H9 (cell line): ENCODE data around the gene ABHD13. TPM values are rescaled to one million over a fixed set of nuclear protein-coding genes. Genes with fewer than 3 reads are reported as not detected.

Source experiments
- DNase-seq: peaks from one replicate; pipeline ENCODE4 v3.0.0-alpha.2; 2017
- H2AFZ ChIP-seq: one replicate; pipeline ENCODE4 v1.6.1; 2013; ENCODE audit warnings: mild to moderate bottlenecking, low read length, control low read depth, moderate library complexity
- H2AK5ac ChIP-seq: 2 replicates; pipeline ENCODE4 v1.6.1; 2013; ENCODE audit warnings: low read length, control low read depth, mixed read lengths; ENCODE audit not compliant: insufficient read length
- H2BK120ac ChIP-seq: one replicate; pipeline ENCODE4 v1.6.1; 2013; ENCODE audit warnings: low read depth, mild to moderate bottlenecking, low read length, control low read depth, inconsistent platforms; ENCODE audit not compliant: poor library complexity, severe bottlenecking
- H2BK12ac ChIP-seq: 2 replicates; pipeline ENCODE4 v1.6.1; 2013; ENCODE audit warnings: low read length, control low read depth, mixed read lengths, low read depth; ENCODE audit not compliant: insufficient read length
- H2BK15ac ChIP-seq: 2 replicates; pipeline ENCODE4 v1.6.1; 2013; ENCODE audit warnings: low read depth, low read length, control low read depth
- H2BK20ac ChIP-seq: one replicate; pipeline ENCODE4 v1.6.1; 2013; ENCODE audit warnings: low read depth, mild to moderate bottlenecking, low read length, control low read depth, inconsistent platforms; ENCODE audit not compliant: poor library complexity, severe bottlenecking
- H2BK5ac ChIP-seq: 2 replicates; pipeline ENCODE4 v1.6.1; 2013; ENCODE audit warnings: low read length, control low read depth, mixed read lengths; ENCODE audit not compliant: insufficient read length
- H3K14ac ChIP-seq: 2 replicates; pipeline ENCODE4 v1.6.1; 2013; ENCODE audit warnings: low read length, control low read depth; ENCODE audit not compliant: insufficient read depth
- H3K18ac ChIP-seq: 2 replicates; pipeline ENCODE4 v1.6.1; 2013; ENCODE audit warnings: low read depth, mild to moderate bottlenecking, mixed read lengths, low read length, control low read depth; ENCODE audit not compliant: insufficient read length
- H3K23ac ChIP-seq: 2 replicates; pipeline ENCODE4 v1.6.1; 2013; ENCODE audit warnings: low read length, control low read depth, mixed read lengths, low read depth; ENCODE audit not compliant: insufficient read length
- H3K23me2 ChIP-seq: 2 replicates; pipeline ENCODE4 v1.6.1; 2013; ENCODE audit warnings: low read depth, mild to moderate bottlenecking, mixed read lengths, low read length, control low read depth; ENCODE audit not compliant: insufficient read length, poor library complexity, severe bottlenecking
- H3K27ac ChIP-seq: 2 replicates; pipeline ENCODE4 v1.5.1; 2013; ENCODE audit warnings: low read length, control low read depth, mixed read lengths, low read depth; ENCODE audit not compliant: insufficient read length
- H3K27me3 ChIP-seq: 2 replicates; pipeline ENCODE4 v1.6.1; 2013; ENCODE audit warnings: low read length, control low read depth, inconsistent platforms; ENCODE audit not compliant: insufficient read depth
- H3K4ac ChIP-seq: 2 replicates; pipeline ENCODE4 v1.6.1; 2013; ENCODE audit warnings: low read depth, mild to moderate bottlenecking, control low read depth, inconsistent platforms, low read length, moderate library complexity
- H3K4me1 ChIP-seq: 2 replicates; pipeline ENCODE4 v1.6.1; 2013; ENCODE audit warnings: low read length, control low read depth, inconsistent platforms; ENCODE audit not compliant: insufficient read depth
- H3K4me2 ChIP-seq: 2 replicates; pipeline ENCODE4 v1.6.1; 2013; ENCODE audit warnings: low read length, control low read depth, mixed read lengths; ENCODE audit not compliant: insufficient read length, insufficient read depth
- H3K56ac ChIP-seq: 2 replicates; pipeline ENCODE4 v1.6.1; 2013; ENCODE audit warnings: low read depth, mild to moderate bottlenecking, mixed read lengths, low read length, control low read depth; ENCODE audit not compliant: insufficient read length
- H3K79me1 ChIP-seq: 2 replicates; pipeline ENCODE4 v1.6.1; 2013; ENCODE audit warnings: low read depth, mild to moderate bottlenecking, moderate library complexity, low read length, control low read depth, inconsistent platforms; ENCODE audit not compliant: insufficient read depth, poor library complexity, severe bottlenecking
- H3K79me2 ChIP-seq: 2 replicates; pipeline ENCODE4 v1.6.1; 2013; ENCODE audit warnings: low read length, control low read depth, inconsistent platforms; ENCODE audit not compliant: insufficient read depth
- H3K9ac ChIP-seq: 2 replicates; pipeline ENCODE4 v1.6.1; 2013; ENCODE audit warnings: low read length, control low read depth, mixed read lengths; ENCODE audit not compliant: insufficient read length; ENCODE audit errors: extremely low read depth
- H3K9me3 ChIP-seq: one replicate; pipeline ENCODE4 v1.6.1; 2013; ENCODE audit warnings: low read depth, low read length, inconsistent platforms; ENCODE audit not compliant: control insufficient read depth
- H3T11ph ChIP-seq: one replicate; pipeline ENCODE4 v1.6.1; 2013; ENCODE audit warnings: mild to moderate bottlenecking, low read length, control low read depth, inconsistent platforms
- H4K20me1 ChIP-seq: one replicate; pipeline ENCODE4 v1.6.1; 2013; ENCODE audit not compliant: control insufficient read depth, insufficient read length, insufficient read depth
- H4K5ac ChIP-seq: 2 replicates; pipeline ENCODE4 v1.6.1; 2013; ENCODE audit warnings: low read depth, mild to moderate bottlenecking, mixed read lengths, low read length, control low read depth; ENCODE audit not compliant: insufficient read length
- H4K8ac ChIP-seq: replicated peaks from 2 replicates; pipeline ENCODE4 v1.6.1; 2013; ENCODE audit warnings: low read length, control low read depth, mixed read lengths, low read depth; ENCODE audit not compliant: insufficient read length
- H4K91ac ChIP-seq: 2 replicates; pipeline ENCODE4 v1.6.1; 2013; ENCODE audit warnings: low read depth, mild to moderate bottlenecking, moderate library complexity, mixed read lengths, low read length, control low read depth; ENCODE audit not compliant: insufficient read length
- H3K27ac Mint-ChIP-seq, 3 experiments: 2 replicates in 2 of 3; 3 replicates in 1 of 3; pipeline ENCODE4 v1.8.0; 2020 to 2021; ENCODE audit warnings: mixed read lengths in 3 of 3, mild to moderate bottlenecking in 1 of 3, moderate library complexity in 1 of 3
- H3K27me3 Mint-ChIP-seq: 2 replicates; pipeline ENCODE4 v1.8.0; 2021; ENCODE audit warnings: low read depth, mild to moderate bottlenecking, moderate library complexity, mixed read lengths
- H3K36me3 Mint-ChIP-seq, 3 experiments: 2 replicates in 2 of 3; 3 replicates in 1 of 3; pipeline ENCODE4 v1.8.0; 2020 to 2021; ENCODE audit warnings: low read depth in 3 of 3, mixed read lengths in 3 of 3; ENCODE audit not compliant: insufficient read depth in 1 of 3
- H3K4me1 Mint-ChIP-seq, 2 experiments: 2 replicates each; pipeline ENCODE4 v1.8.0; 2020; ENCODE audit warnings: mixed read lengths in 2 of 2
- H3K4me3 Mint-ChIP-seq, 2 experiments: 2 replicates in 1 of 2; 3 replicates in 1 of 2; pipeline ENCODE4 v1.8.0; 2020 to 2021; ENCODE audit warnings: mild to moderate bottlenecking in 2 of 2, mixed read lengths in 2 of 2, moderate library complexity in 1 of 2
- H3K9me3 Mint-ChIP-seq, 2 experiments: 2 replicates in 1 of 2; 3 replicates in 1 of 2; pipeline ENCODE4 v1.8.0; 2020; ENCODE audit warnings: mild to moderate bottlenecking in 2 of 2, mixed read lengths in 2 of 2, moderate library complexity in 1 of 2
- WGBS: extraction: QIAGEN DNeasy Blood & Tissue Kit; methylation state at CpG from one replicate; pipeline ENCODE4 v1.1.7; 2013; ENCODE audit warnings: missing lambda C conversion rate, low lambda C conversion rate, mixed read lengths; ENCODE audit not compliant: insufficient read length; ENCODE audit errors: extremely low coverage; 5-methylcytosine and 5-hydroxymethylcytosine counted together
- total RNA-seq: library from RNA; stranded (reverse); gene quantifications from 2 replicates; pipeline ENCODE4 v1.2.1, GENCODE V29; 2021
- TF ChIP-seq, protein P1 (sequence below): fragments of 200-600 bp; sonication (generic); conservative IDR thresholded peaks from 3 replicates; pipeline ENCODE4 v1.8.0; 2021; ENCODE audit warnings: antibody characterized with exemption, mild to moderate bottlenecking

The ABHD13 gene
- total RNA-seq, 1 experiment from 2014 or later = 6.2 TPM

DNA sequence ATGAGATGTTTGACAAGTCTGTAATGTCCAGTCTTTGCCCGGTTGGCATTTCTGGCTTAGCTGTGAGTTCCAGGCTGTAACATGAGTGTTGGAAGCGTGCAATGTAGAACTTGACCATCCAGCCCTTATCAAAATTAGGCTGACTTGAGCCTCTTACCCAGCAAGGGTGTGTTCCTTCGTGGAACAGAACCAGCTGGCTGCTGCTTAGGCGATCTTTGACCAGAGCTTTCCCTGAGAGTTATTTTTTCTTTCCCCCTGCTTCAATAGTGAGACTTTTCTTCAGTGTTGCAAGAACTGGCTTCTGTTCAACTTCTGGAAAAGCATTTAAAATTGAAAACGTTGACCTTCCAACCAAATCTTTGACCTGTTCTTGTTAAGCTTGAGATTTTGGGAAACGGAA lies 57.9 kb downstream of the ABHD13 start:
- Histone ChIP-seq H3K9me3 (no peaks in the 10 kb centered on the region), H3K56ac (no peak overlapping the region), H3K79me2 (no peaks in the 10 kb centered on the region), H3K23me2 (no peaks in the 10 kb centered on the region), H3K23ac (no peak overlapping the region), H3K4me1 (peaks cover 4% of the 10 kb centered on the region; the same call in 1 of the 2 replicates), H2AK5ac (no peak overlapping the region), H2BK12ac (no peak overlapping the region), H2BK5ac (no peak overlapping the region), H3K14ac (no peak overlapping the region), H3K4ac (no peak overlapping the region), H3K9ac (no peak overlapping the region), H3T11ph (no peak overlapping the region), H2AFZ (no peak overlapping the region), H3K27me3 (no peaks in the 10 kb centered on the region), H4K8ac (no peak overlapping the region), H2BK120ac (no peak overlapping the region), H4K20me1 (no peaks in the 10 kb centered on the region), H2BK20ac (no peak overlapping the region), H2BK15ac (no peak overlapping the region), H3K18ac (no peak overlapping the region), H4K5ac (no peak overlapping the region), H3K4me2 (no peak overlapping the region), H3K27ac (no peak overlapping the region), H3K79me1 (no peaks in the 10 kb centered on the region), H4K91ac (no peak overlapping the region)
- Mint-ChIP-seq H3K27ac (no peak overlapping the region), H3K9me3 (no peaks in the 10 kb centered on the region; a peak in 1 of 5 replicates), H3K4me3 (no peak overlapping the region), H3K27me3 (no peaks in the 10 kb centered on the region), H3K36me3 (no peaks in the 10 kb centered on the region), H3K4me1 (peaks cover 5 to 7% of the 10 kb centered on the region in 2 experiments)
- DNase-seq = no peak
- TF ChIP-seq, protein P1, sequence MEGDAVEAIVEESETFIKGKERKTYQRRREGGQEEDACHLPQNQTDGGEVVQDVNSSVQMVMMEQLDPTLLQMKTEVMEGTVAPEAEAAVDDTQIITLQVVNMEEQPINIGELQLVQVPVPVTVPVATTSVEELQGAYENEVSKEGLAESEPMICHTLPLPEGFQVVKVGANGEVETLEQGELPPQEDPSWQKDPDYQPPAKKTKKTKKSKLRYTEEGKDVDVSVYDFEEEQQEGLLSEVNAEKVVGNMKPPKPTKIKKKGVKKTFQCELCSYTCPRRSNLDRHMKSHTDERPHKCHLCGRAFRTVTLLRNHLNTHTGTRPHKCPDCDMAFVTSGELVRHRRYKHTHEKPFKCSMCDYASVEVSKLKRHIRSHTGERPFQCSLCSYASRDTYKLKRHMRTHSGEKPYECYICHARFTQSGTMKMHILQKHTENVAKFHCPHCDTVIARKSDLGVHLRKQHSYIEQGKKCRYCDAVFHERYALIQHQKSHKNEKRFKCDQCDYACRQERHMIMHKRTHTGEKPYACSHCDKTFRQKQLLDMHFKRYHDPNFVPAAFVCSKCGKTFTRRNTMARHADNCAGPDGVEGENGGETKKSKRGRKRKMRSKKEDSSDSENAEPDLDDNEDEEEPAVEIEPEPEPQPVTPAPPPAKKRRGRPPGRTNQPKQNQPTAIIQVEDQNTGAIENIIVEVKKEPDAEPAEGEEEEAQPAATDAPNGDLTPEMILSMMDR = no peak
- no CpG with 5 or more reads among the region's 6 CpGs for WGBS
